ENCODE results near the gene GLDC.

GRCh38 chr9:6631207-6631512 is 14.4 kb downstream of the GLDC start:
- TF ChIP-seq, protein P1, sequence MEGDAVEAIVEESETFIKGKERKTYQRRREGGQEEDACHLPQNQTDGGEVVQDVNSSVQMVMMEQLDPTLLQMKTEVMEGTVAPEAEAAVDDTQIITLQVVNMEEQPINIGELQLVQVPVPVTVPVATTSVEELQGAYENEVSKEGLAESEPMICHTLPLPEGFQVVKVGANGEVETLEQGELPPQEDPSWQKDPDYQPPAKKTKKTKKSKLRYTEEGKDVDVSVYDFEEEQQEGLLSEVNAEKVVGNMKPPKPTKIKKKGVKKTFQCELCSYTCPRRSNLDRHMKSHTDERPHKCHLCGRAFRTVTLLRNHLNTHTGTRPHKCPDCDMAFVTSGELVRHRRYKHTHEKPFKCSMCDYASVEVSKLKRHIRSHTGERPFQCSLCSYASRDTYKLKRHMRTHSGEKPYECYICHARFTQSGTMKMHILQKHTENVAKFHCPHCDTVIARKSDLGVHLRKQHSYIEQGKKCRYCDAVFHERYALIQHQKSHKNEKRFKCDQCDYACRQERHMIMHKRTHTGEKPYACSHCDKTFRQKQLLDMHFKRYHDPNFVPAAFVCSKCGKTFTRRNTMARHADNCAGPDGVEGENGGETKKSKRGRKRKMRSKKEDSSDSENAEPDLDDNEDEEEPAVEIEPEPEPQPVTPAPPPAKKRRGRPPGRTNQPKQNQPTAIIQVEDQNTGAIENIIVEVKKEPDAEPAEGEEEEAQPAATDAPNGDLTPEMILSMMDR (IDR thresholded peaks at IDR 0.05; ENCODE audit: low read depth, low read length, missing input control) = no peak
- TF ChIP-seq, protein P2, sequence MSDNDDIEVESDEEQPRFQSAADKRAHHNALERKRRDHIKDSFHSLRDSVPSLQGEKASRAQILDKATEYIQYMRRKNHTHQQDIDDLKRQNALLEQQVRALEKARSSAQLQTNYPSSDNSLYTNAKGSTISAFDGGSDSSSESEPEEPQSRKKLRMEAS (IDR thresholded peaks at IDR 0.05) = no peak
- TF ChIP-seq HNF4A (conservative IDR thresholded peaks at IDR 0.05) (no peak), JUND (IDR thresholded peaks at IDR 0.05) (no peak), RAD21 (IDR thresholded peaks at IDR 0.05) (no peak), REST (IDR thresholded peaks at IDR 0.05) (no peak)
- TF ChIP-seq, protein P3, sequence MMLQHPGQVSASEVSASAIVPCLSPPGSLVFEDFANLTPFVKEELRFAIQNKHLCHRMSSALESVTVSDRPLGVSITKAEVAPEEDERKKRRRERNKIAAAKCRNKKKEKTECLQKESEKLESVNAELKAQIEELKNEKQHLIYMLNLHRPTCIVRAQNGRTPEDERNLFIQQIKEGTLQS (IDR thresholded peaks at IDR 0.05) = no peak

Data from liver (tissue), 3 donors.